HEK293T (cell line): ENCODE results near the gene MEPCE.
A peak's percentile ranks its signal among the peaks of the same experiment; 100 is the strongest.

Experiments used
- CTCF ChIA-PET: fragments of 350-600 bp; formaldehyde crosslinking; extraction: SDS; loops from one replicate; lab custom pipeline; 2021; ENCODE audit warnings: antibody characterized with exemption, inconsistent platforms; lab: Yijun Ruan, JAX
- POLR2A ChIA-PET: fragments of 350-600 bp; formaldehyde crosslinking; extraction: SDS; loops from one replicate; lab custom pipeline; 2020; ENCODE audit warnings: antibody characterized with exemption, inconsistent platforms; lab: Yijun Ruan, JAX
- DNase-seq: peaks from one replicate; pipeline ENCODE4 v3.0.0; 2012; ENCODE audit warnings: mixed read lengths; ENCODE audit errors: extremely low spot score
- ARNT ChIP-seq: fragments of 450-650 bp; IDR thresholded peaks from 2 replicates; pipeline ENCODE4 v1.6.1; 2017; ENCODE audit warnings: mild to moderate bottlenecking
- BHLHE40 ChIP-seq: fragments of 450-650 bp; IDR thresholded peaks from 2 replicates; pipeline ENCODE4 v1.6.1; 2016; ENCODE audit warnings: mild to moderate bottlenecking, moderate library complexity, borderline replicate concordance
- CTBP1 ChIP-seq: fragments of 450-650 bp; IDR thresholded peaks from 2 replicates; pipeline ENCODE4 v1.6.1; 2016; ENCODE audit warnings: borderline replicate concordance
- ELF4 ChIP-seq: fragments of 450-650 bp; IDR thresholded peaks from 2 replicates; pipeline ENCODE4 v1.6.1; 2017; ENCODE audit warnings: antibody characterized with exemption
- FOXA1 ChIP-seq: fragments of 450-650 bp; IDR thresholded peaks from 2 replicates; pipeline ENCODE4 v1.6.1; 2016; ENCODE audit warnings: mild to moderate bottlenecking
- FOXK2 ChIP-seq: fragments of 450-650 bp; IDR thresholded peaks from 2 replicates; pipeline ENCODE4 v1.6.1; 2016; ENCODE audit warnings: mild to moderate bottlenecking
- FOXM1 ChIP-seq: fragments of 450-650 bp; IDR thresholded peaks from 2 replicates; pipeline ENCODE4 v1.6.1; 2017; ENCODE audit warnings: mild to moderate bottlenecking, borderline replicate concordance
- HDGF ChIP-seq: fragments of 450-650 bp; IDR thresholded peaks from 2 replicates; pipeline ENCODE4 v1.6.1; 2017; ENCODE audit warnings: antibody characterized with exemption, borderline replicate concordance
- L3MBTL2 ChIP-seq: fragments of 450-650 bp; conservative IDR thresholded peaks from 2 replicates; pipeline ENCODE4 v1.6.1; 2016; ENCODE audit warnings: mild to moderate bottlenecking
- LEF1 ChIP-seq: fragments of 450-650 bp; IDR thresholded peaks from 2 replicates; pipeline ENCODE4 v1.6.1; 2017; ENCODE audit warnings: mild to moderate bottlenecking, borderline replicate concordance
- NFRKB ChIP-seq: fragments of 450-650 bp; IDR thresholded peaks from 2 replicates; pipeline ENCODE4 v1.6.1; 2016; ENCODE audit warnings: mild to moderate bottlenecking, moderate library complexity
- PKNOX1 ChIP-seq: fragments of 450-650 bp; IDR thresholded peaks from 2 replicates; pipeline ENCODE4 v1.6.1; 2016
- SP1 ChIP-seq: fragments of 450-650 bp; IDR thresholded peaks from 2 replicates; pipeline ENCODE4 v1.6.1; 2017
- SUZ12 ChIP-seq: fragments of 450-650 bp; IDR thresholded peaks from 2 replicates; pipeline ENCODE4 v1.6.1; 2016; ENCODE audit warnings: mild to moderate bottlenecking
- TARDBP ChIP-seq: fragments of 450-650 bp; IDR thresholded peaks from 2 replicates; pipeline ENCODE4 v1.6.1; 2016
- ZNF384 ChIP-seq: fragments of 450-650 bp; IDR thresholded peaks from 2 replicates; pipeline ENCODE4 v1.6.1; 2016

The MEPCE gene

GRCh38 chr7:100469227-100470044, 39.8 kb downstream of the MEPCE start:
- ChIA-PET CTCF (interaction anchor here (0.5 to 1.5 kb wide), 9 partner anchors 9 to 95 kb away, joined by 3 to 13 read pairs (median 4); partner anchors contain the start of gene TSC22D4), POLR2A (interaction anchor here (0.8 to 1.6 kb wide), 4 partner anchors 10 to 405 kb away, joined by 3 to 5 read pairs (median 4); partner anchors contain the start of genes FBXO24, LRCH4, SRRT and TSC22D4)
- peak; percentile 90 for DNase-seq
- TF ChIP-seq CTBP1 (no peak), ELF4 (no peak), HDGF (no peak), FOXK2 (no peak), NFRKB (no peak), TARDBP (no peak), BHLHE40 (no peak), FOXA1 (no peak), SP1 (no peak), ZNF384 (no peak), ARNT (no peak), L3MBTL2 (no peak), SUZ12 (no peak)

- POLR2A ChIA-PET: no interaction called here
- CTCF ChIA-PET: no interaction called here
- TF ChIP-seq NFRKB (no peak), HDGF (no peak), FOXK2 (no peak), L3MBTL2 (no peak), FOXM1 (no peak), BHLHE40 (no peak), FOXA1 (no peak), CTBP1 (no peak), LEF1 (no peak), SP1 (no peak), PKNOX1 (no peak), TARDBP (no peak), SUZ12 (no peak), ARNT (no peak), ELF4 (no peak), ZNF384 (no peak)
- no peak for DNase-seq
These were observed 41.4 kb downstream of the MEPCE start for GRCh38 chr7:100471021-100471420.

- ChIA-PET POLR2A (no interaction called here), CTCF (no interaction called here)
- TF ChIP-seq SUZ12 (no peak), ZNF384 (no peak)
- no peak for DNase-seq
These were observed 42.7 kb downstream of the MEPCE start for GRCh38 chr7:100472121-100472851.

- CTCF ChIA-PET: no interaction called here
- no peak for DNase-seq
- TF ChIP-seq FOXA1 (no peak), ZNF384 (no peak), LEF1 (no peak), NFRKB (no peak), CTBP1 (no peak), HDGF (no peak), FOXK2 (no peak), FOXM1 (no peak), ELF4 (no peak), ARNT (no peak), SP1 (no peak), SUZ12 (no peak), L3MBTL2 (no peak), BHLHE40 (no peak), PKNOX1 (no peak), TARDBP (no peak)
- POLR2A ChIA-PET: no interaction called here
These were observed 43.3 kb downstream of the MEPCE start for GRCh38 chr7:100472854-100473499.

- no peak for TF ChIP-seq BHLHE40
- no peak for TF ChIP-seq L3MBTL2
- TF ChIP-seq LEF1: no peak
- no peak for TF ChIP-seq FOXA1
- TF ChIP-seq PKNOX1: no peak
- no peak for TF ChIP-seq FOXK2
- POLR2A ChIA-PET: interaction anchor here (2.1 kb wide), 1 partner anchor 230 kb away, joined by 5 read pairs; the partner anchor contains the start of gene POP7
- no peak for DNase-seq
- CTCF ChIA-PET: no interaction called here
These were observed 45.9 kb downstream of the MEPCE start for GRCh38 chr7:100475549-100475948.
